Activated CD8-positive, alpha-beta memory T cell treated with anti-CD3 and anti-CD28 coated beads, Interleukin-2, amount 10 ng/mL, durations not matched to agents 7 days and 5 days (primary cell): ENCODE data around the gene NCEH1. TPM values are rescaled to one million over a fixed set of nuclear protein-coding genes. Genes with fewer than 3 reads are reported as not detected.

Source experiments
- ATAC-seq: fragments of 150-1000 bp; cut with Tn5 transposase; one replicate; pipeline ENCODE4 v1.10.0; 2021; ENCODE audit warnings: moderate library complexity
- CTCF ChIA-PET: fragments of 350-600 bp; sonication (Branson Sonifier 250); formaldehyde crosslinking; loops from one replicate; lab custom pipeline; 2021; ENCODE audit warnings: antibody characterized with exemption; lab: Charles Lee
- DNase-seq: peaks from one replicate; pipeline ENCODE4 v3.0.0-alpha.2; 2020
- H3K27ac Mint-ChIP-seq: one replicate; pipeline ENCODE4 v1.8.0; 2021; ENCODE audit warnings: mild to moderate bottlenecking, mixed read lengths
- H3K27me3 Mint-ChIP-seq: one replicate; pipeline ENCODE4 v1.8.0; 2021; ENCODE audit warnings: mixed read lengths
- H3K36me3 Mint-ChIP-seq: one replicate; pipeline ENCODE4 v1.8.0; 2021; ENCODE audit warnings: mild to moderate bottlenecking, mixed read lengths
- H3K4me1 Mint-ChIP-seq: one replicate; pipeline ENCODE4 v1.8.0; 2021; ENCODE audit warnings: mixed read lengths
- H3K4me3 Mint-ChIP-seq: one replicate; pipeline ENCODE4 v1.8.0; 2021; ENCODE audit warnings: mild to moderate bottlenecking, moderate library complexity, mixed read lengths
- H3K9me3 Mint-ChIP-seq: one replicate; pipeline ENCODE4 v1.8.0; 2022; ENCODE audit warnings: low read depth, mixed read lengths
- total RNA-seq, 2 experiments: library from RNA; stranded (reverse); gene quantifications; one replicate each; pipeline ENCODE4 v1.2.3, GENCODE V29; 2021

Gene NCEH1
- total RNA-seq, 2 experiments from 2014 or later: 8.8 to 11.4 TPM

DNA sequence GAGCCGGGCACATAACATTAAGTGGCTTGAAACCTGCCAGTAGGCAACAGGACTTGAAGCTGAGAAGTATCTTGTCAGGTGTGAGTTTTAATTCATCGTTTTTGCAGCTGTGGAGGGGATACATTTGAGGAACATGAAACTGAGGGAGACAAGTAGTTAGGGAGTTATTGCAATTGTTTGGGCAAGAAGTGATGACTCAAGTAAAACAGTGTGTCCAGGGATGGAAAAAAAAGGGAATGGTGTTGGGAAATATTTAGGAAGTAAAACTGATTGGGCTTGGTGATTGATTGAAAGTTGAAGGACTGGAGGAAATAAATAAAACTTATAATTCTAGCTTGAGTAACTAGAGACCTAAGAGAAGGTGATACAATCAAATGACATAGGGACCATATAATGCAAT, 85.5 kb downstream of the NCEH1 start:
- Mint-ChIP-seq H3K27ac (no peak overlapping the region), H3K9me3 (no peaks in the 10 kb centered on the region), H3K36me3 (peaks cover 1% of the 10 kb centered on the region), H3K27me3 (no peaks in the 10 kb centered on the region), H3K4me1 (peaks cover 7% of the 10 kb centered on the region), H3K4me3 (no peak overlapping the region)
- DNase-seq: no peak
- ATAC-seq: no peak
- CTCF ChIA-PET: interaction anchor here (1.0 to 2.5 kb wide), 9 partner anchors 9 to 293 kb away, joined by 3 to 9 read pairs (median 4); no protein-coding TSS in a partner anchor

- Mint-ChIP-seq H3K27me3 (no peaks in the 10 kb centered on the region), H3K9me3 (no peaks in the 10 kb centered on the region), H3K4me1 (peaks cover 7% of the 10 kb centered on the region), H3K36me3 (peaks cover 1% of the 10 kb centered on the region), H3K4me3 (no peak overlapping the region), H3K27ac (no peak overlapping the region)
- CTCF ChIA-PET: interaction anchor here (1.0 to 2.5 kb wide), 9 partner anchors 8 to 293 kb away, joined by 3 to 9 read pairs (median 4); no protein-coding TSS in a partner anchor
- DNase-seq (no peak), ATAC-seq (no peak)
These were observed 85.9 kb downstream of the NCEH1 start for GRCh38 chr3:172624999-172625398.

- H3K27me3 Mint-ChIP-seq: no peaks in the 10 kb centered on the region
- peak overlapping the region; percentile 12 for H3K4me3 Mint-ChIP-seq
- CTCF ChIA-PET: interaction anchor here (0.6 to 2.2 kb wide), 26 partner anchors 9 to 381 kb away, joined by 3 to 14 read pairs (median 3); partner anchors contain the start of gene TNFSF10
- H3K4me1 Mint-ChIP-seq: peaks cover 7% of the 10 kb centered on the region
- H3K9me3 Mint-ChIP-seq: no peaks in the 10 kb centered on the region
- DNase-seq (peak; percentile 52), ATAC-seq (peak; percentile 65)
- peaks cover 1% of the 10 kb centered on the region for H3K36me3 Mint-ChIP-seq
- H3K27ac Mint-ChIP-seq: no peak overlapping the region
These were observed 87.8 kb downstream of the NCEH1 start for GRCh38 chr3:172622916-172623700.

- Mint-ChIP-seq H3K4me3 (no peak overlapping the region), H3K36me3 (no peaks in the 10 kb centered on the region), H3K9me3 (no peaks in the 10 kb centered on the region), H3K4me1 (peaks cover 7% of the 10 kb centered on the region), H3K27ac (no peak overlapping the region), H3K27me3 (no peaks in the 10 kb centered on the region)
- DNase-seq (no peak), ATAC-seq (no peak)
- CTCF ChIA-PET: interaction anchor here (0.7 to 2.2 kb wide), 18 partner anchors 10 to 290 kb away, joined by 3 to 14 read pairs (median 4); partner anchors contain the start of gene TNFSF10
These were observed 88.7 kb downstream of the NCEH1 start for GRCh38 chr3:172622156-172622555.

DNA sequence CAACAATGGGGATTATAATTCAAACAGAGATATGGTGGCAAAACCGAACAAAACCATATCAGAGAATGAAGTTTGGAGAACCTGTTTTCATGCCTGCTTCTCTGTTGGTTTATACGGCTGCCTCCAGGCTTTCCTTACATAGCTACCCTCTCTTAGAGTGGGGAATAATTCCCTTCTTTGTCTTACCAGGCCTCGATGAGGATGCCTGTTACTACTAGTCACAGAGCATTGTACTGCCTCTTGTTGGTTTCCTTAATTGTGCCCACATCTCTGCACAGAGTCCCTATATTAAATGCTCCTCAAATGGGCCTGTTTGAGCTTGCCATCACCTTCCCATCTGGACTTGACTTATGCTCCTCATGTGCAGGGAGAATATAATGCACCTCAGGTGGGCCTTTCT, 92.9 kb downstream of the NCEH1 start:
- CTCF ChIA-PET: interaction anchor here (1.2 to 3.8 kb wide), 4 partner anchors 22 to 285 kb away, joined by 3 to 15 read pairs (median 6); no protein-coding TSS in a partner anchor
- Mint-ChIP-seq H3K4me3 (no peak overlapping the region), H3K4me1 (peaks cover 23% of the 10 kb centered on the region), H3K36me3 (peaks cover 3% of the 10 kb centered on the region), H3K9me3 (peaks cover under 1% of the 10 kb centered on the region), H3K27ac (no peak overlapping the region), H3K27me3 (no peaks in the 10 kb centered on the region)
- no peak for ATAC-seq
- no peak for DNase-seq

DNA sequence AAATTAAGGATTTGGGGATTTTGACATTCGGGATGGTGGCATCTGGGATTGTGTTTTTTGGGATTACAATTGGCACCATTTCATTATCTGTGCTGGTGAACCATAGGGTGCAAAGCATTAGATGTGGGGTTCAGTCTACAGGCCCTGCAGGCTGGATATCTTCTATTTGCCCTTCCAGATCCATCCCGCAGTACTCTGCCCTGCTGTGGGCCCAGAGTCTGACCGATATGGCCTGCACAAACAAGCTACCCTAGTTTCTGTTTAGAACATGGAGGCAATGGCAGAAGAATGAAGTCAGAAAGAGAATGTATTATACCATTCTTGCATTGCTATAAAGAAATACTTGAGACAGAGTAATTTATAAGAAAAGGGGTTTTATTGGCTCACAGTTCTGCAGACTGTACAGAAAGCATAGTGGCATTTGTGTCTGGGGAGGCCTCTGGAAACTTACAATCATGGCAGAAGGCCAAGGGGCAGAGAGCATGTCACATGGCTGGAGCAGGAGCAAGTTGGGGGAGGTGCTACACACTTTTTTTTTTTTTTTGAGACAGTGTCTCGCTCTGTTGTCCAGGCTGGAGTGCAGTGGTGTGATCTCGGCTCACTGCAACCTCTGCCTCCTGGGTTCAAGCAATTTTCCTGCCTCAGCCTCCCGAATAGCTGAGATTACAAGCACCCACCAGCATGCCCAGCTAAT, 93.7 kb downstream of the NCEH1 start:
- no peak overlapping the region for H3K27ac Mint-ChIP-seq
- H3K27me3 Mint-ChIP-seq: no peaks in the 10 kb centered on the region
- no peak for ATAC-seq
- no peak overlapping the region for H3K4me3 Mint-ChIP-seq
- CTCF ChIA-PET: interaction anchor here (1.2 to 1.8 kb wide), 3 partner anchors 9 to 121 kb away, joined by 3 to 6 read pairs (median 3); no protein-coding TSS in a partner anchor
- H3K9me3 Mint-ChIP-seq: peaks cover 2% of the 10 kb centered on the region
- DNase-seq: no peak
- peaks cover 3% of the 10 kb centered on the region for H3K36me3 Mint-ChIP-seq
- peaks cover 17% of the 10 kb centered on the region for H3K4me1 Mint-ChIP-seq

- Mint-ChIP-seq H3K27ac (peak overlapping the region; percentile 72), H3K9me3 (peaks cover 2% of the 10 kb centered on the region), H3K4me1 (peaks cover 16% of the 10 kb centered on the region), H3K36me3 (peaks cover 3% of the 10 kb centered on the region), H3K27me3 (no peaks in the 10 kb centered on the region), H3K4me3 (peak overlapping the region; percentile 24)
- no peak for DNase-seq
- CTCF ChIA-PET: interaction anchor here (1.2 to 1.8 kb wide), 5 partner anchors 10 to 128 kb away, joined by 3 to 6 read pairs (median 3); no protein-coding TSS in a partner anchor
- ATAC-seq: peak; percentile 61
These were observed 94.8 kb downstream of the NCEH1 start for GRCh38 chr3:172616031-172616461.

DNA sequence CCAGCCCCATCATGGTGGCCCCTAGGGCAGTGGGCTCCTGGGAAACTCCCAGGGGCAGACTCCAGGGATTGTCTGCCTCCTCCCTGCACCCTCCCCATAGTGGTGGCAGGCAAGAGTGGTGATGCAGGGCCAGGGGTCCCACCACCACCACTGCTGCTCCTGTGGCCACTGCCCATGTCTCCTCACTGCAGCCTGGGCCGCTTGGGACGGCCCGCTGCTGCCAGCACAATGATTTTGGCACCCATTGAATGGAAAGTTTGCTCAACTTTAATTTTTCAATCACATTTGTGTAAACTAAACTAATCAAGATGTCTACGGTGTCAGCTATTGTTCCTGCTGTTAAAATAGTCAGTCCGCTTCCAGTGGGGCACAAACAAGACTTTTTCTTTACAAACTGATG, 95.6 kb downstream of the NCEH1 start:
- H3K4me1 Mint-ChIP-seq: peaks cover 16% of the 10 kb centered on the region
- peaks cover 5% of the 10 kb centered on the region for H3K9me3 Mint-ChIP-seq
- H3K27me3 Mint-ChIP-seq: no peaks in the 10 kb centered on the region
- H3K4me3 Mint-ChIP-seq: no peak overlapping the region
- H3K36me3 Mint-ChIP-seq: peaks cover 3% of the 10 kb centered on the region
- ATAC-seq: no peak
- no peak for DNase-seq
- peak overlapping the region; percentile 72 for H3K27ac Mint-ChIP-seq
- CTCF ChIA-PET: interaction anchor here (1.2 to 1.4 kb wide), 3 partner anchors 16 to 128 kb away, joined by 3 to 4 read pairs (median 3); no protein-coding TSS in a partner anchor

DNA sequence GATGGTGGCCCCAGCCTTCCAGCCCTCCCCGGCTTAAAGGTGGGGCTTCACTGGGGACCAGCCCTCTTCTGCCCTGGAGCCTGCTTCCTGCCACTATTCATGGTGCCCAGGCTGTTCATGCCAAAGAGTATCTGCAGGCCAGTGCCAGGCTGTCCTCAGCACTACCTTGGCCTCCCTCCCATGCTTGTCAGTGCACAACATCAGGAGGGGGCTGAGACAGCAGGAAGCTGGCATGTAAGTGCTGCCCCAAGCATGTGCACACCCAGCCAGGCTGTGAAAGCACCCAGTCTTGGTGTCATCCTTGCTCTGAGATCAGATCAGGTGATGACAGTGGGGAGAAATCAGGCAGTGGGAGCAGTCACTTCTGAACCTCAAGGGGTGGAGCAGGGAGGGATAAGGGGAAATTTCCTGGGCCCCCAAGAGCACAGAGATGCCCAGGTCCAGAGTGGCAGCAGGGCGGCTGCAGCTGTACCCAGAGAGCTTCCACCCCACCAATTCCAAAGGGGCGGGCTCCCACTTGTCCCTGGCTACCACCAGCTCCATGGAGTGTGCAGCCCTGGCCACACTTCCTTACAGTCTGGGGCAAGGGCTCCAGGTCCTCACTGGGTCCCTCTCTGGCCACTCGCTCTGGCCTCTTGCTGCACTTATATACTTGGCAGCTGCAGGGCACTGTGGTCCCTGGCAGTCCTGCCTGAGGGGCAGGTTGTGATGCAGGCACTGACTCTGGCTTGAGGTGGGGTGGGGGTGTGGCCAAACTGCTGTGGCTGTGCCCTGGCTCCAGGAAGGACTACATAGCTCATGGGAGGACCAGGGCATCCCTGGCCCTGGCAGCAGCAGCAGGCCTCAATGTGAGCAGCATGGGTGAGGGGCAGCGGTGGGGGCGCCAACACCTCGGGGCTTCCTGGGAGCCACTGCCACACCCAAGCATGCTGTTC, 96.3 kb downstream of the NCEH1 start:
- H3K36me3 Mint-ChIP-seq: peaks cover 3% of the 10 kb centered on the region
- H3K27me3 Mint-ChIP-seq: no peaks in the 10 kb centered on the region
- peaks cover 16% of the 10 kb centered on the region for H3K4me1 Mint-ChIP-seq
- H3K9me3 Mint-ChIP-seq: peaks cover 5% of the 10 kb centered on the region
- no peak for DNase-seq
- H3K27ac Mint-ChIP-seq: no peak overlapping the region
- ATAC-seq: no peak
- CTCF ChIA-PET: interaction anchor here (1.4 to 1.5 kb wide), 2 partner anchors 12 to 15 kb away, joined by 3 to 4 read pairs; no protein-coding TSS in a partner anchor
- no peak overlapping the region for H3K4me3 Mint-ChIP-seq

DNA sequence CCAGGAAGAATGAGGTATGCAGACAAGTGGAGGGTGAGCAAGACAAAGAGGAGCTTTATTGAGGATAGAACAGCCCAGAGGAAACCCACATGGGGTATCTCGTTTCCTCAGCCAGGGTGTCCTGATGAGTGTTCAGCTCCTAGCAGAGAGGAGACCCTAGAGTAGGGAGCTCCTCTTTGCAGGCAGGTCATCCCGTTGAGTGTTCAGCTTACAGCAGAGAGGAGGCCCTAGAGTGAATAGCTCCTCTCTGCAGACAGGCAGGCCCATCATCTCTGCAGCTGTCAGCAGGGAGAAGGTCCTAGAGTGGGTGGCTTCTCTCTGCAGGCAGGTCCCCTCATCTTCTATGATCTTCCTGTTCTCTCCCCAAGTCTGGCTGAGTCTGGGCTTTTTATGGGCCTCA, 97.0 kb downstream of the NCEH1 start:
- Mint-ChIP-seq H3K27me3 (no peaks in the 10 kb centered on the region), H3K4me3 (no peak overlapping the region), H3K9me3 (peaks cover 5% of the 10 kb centered on the region), H3K36me3 (peaks cover 3% of the 10 kb centered on the region), H3K4me1 (peaks cover 16% of the 10 kb centered on the region), H3K27ac (no peak overlapping the region)
- DNase-seq (no peak), ATAC-seq (no peak)
- CTCF ChIA-PET: interaction anchor here (1.1 to 1.5 kb wide), 3 partner anchors 13 to 19 kb away, joined by 3 to 4 read pairs (median 3); no protein-coding TSS in a partner anchor

- CTCF ChIA-PET: interaction anchor here (0.7 to 1.5 kb wide), 5 partner anchors 10 to 189 kb away, joined by 3 to 5 read pairs (median 4); no protein-coding TSS in a partner anchor
- Mint-ChIP-seq H3K27ac (no peak overlapping the region), H3K4me3 (no peak overlapping the region), H3K36me3 (peaks cover 3% of the 10 kb centered on the region), H3K27me3 (no peaks in the 10 kb centered on the region), H3K4me1 (peaks cover 16% of the 10 kb centered on the region), H3K9me3 (peaks cover 5% of the 10 kb centered on the region)
- DNase-seq (no peak), ATAC-seq (no peak)
These were observed 97.8 kb downstream of the NCEH1 start for GRCh38 chr3:172612871-172613678.
